PFSK-1 (cell line): Measurements from ENCODE around the gene CCNYL1.

Source experiments
- POLR2AphosphoS5 ChIP-seq: IDR thresholded peaks from 2 replicates; pipeline ENCODE4 v1.6.1; 2012; ENCODE audit warnings: low read depth, mild to moderate bottlenecking, control low read depth, low read length, moderate library complexity
- TAF1 ChIP-seq: IDR thresholded peaks from 2 replicates; pipeline ENCODE4 v1.6.1; 2012; ENCODE audit warnings: low read length, control low read depth, borderline replicate concordance; ENCODE audit not compliant: insufficient read depth
- TF ChIP-seq, protein P1 (sequence below), 2 experiments: IDR thresholded peaks; 2 replicates each; pipeline versions ENCODE4 v1.6.1 to v1.8.0; 2011 to 2012; ENCODE audit warnings: low read depth in 2 of 2, low read length in 2 of 2, control low read depth in 1 of 2, inconsistent platforms in 1 of 2, mild to moderate bottlenecking in 1 of 2, moderate library complexity in 1 of 2; ENCODE audit not compliant: insufficient read depth in 1 of 2

DNA sequence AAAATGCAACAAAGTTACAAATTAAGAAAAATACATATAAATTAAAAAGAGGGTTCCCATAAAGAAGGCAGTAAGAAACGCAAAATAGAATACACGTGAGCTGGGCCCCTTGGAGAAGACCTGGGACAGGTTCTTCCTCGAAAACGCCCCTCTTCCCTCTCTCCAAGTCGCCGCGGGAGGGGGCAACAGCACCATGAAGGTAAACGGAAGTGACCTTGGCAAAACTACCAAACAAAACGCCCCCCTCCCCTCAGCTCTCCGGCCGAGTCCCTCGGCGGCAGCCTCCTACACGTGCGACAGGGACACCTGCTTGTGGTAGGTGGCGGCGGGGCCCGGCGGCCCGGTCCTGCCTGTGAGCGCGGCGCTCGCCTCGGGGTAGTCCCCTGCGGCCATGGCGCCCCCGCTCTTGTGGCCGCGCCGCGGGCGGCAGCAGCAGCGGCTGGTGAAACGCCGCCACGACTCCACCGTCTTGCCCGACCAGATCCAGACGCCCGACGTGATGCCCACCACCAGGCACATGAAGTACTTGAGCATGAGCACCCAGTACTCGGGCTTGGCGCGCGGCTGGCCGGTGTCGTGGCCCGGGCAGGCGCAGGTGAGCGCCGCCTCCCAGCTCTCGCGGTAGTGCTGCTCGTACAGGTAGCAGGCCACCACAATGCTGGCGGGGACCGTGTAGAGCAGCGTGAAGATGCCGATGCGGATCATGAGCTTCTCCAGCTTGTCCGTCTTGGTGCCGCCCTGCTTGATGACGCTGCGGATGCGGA, 55.4 kb downstream of the CCNYL1 start:
- TF ChIP-seq TAF1 (no peak), POLR2AphosphoS5 (no peak)
- TF ChIP-seq, protein P1, sequence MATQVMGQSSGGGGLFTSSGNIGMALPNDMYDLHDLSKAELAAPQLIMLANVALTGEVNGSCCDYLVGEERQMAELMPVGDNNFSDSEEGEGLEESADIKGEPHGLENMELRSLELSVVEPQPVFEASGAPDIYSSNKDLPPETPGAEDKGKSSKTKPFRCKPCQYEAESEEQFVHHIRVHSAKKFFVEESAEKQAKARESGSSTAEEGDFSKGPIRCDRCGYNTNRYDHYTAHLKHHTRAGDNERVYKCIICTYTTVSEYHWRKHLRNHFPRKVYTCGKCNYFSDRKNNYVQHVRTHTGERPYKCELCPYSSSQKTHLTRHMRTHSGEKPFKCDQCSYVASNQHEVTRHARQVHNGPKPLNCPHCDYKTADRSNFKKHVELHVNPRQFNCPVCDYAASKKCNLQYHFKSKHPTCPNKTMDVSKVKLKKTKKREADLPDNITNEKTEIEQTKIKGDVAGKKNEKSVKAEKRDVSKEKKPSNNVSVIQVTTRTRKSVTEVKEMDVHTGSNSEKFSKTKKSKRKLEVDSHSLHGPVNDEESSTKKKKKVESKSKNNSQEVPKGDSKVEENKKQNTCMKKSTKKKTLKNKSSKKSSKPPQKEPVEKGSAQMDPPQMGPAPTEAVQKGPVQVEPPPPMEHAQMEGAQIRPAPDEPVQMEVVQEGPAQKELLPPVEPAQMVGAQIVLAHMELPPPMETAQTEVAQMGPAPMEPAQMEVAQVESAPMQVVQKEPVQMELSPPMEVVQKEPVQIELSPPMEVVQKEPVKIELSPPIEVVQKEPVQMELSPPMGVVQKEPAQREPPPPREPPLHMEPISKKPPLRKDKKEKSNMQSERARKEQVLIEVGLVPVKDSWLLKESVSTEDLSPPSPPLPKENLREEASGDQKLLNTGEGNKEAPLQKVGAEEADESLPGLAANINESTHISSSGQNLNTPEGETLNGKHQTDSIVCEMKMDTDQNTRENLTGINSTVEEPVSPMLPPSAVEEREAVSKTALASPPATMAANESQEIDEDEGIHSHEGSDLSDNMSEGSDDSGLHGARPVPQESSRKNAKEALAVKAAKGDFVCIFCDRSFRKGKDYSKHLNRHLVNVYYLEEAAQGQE (IDR thresholded peaks at IDR 0.05; ENCODE audit: insufficient read depth in 1 of 2, low read depth in 2 of 2, low read length in 2 of 2): no peak
